Measurements from ENCODE around the gene UBP1.

DNA sequence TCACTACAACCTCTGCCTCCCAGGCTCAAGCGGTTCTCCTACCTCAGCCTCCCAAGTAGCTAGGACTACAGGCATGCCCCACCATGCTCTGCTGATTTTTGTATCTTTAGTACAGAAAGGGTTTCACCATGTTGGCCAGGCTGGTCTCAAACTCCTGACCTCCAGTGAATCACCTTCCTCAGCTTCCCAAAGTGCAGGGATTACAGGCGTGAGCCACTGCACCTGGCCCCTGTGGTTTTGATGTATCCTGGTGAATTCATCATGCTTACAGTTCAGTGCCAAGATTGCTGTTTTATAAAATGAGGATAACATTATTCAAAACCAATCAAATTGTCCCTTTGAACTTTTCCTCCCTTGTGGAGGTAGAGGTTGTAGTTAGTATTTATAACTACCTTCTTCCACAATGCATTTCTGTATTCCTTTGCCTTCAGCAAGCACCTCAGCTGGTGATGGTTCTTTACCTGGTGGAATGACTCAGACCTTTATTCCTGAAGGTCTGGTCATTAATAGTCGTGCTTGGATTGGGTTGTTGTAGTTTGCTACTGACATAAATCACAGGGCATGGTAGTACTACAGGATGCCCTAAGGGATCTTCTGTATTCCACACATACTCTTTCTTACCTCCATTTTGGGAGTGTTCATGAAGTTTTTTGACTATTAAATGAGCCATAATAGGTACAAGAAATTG, 76.9 kb downstream of the UBP1 start:
- no peak for TF ChIP-seq CTCF (IDR thresholded peaks at IDR 0.05)
- TF ChIP-seq EZH2 (IDR thresholded peaks at IDR 0.05): no peak
- TF ChIP-seq EZH2phosphoT487 (IDR thresholded peaks at IDR 0.05): no peak
